DND-41 (cell line): ENCODE data around the gene CTXN1.
A peak's percentile ranks its signal among the peaks of the same experiment; 100 is the strongest.

Experiments
- ATAC-seq: fragments of 200-7000 bp; cut with Tn5 transposase; 3 replicates; pipeline ENCODE4 v1.9.1; 2021; ENCODE audit warnings: low read depth; ENCODE audit not compliant: insufficient read depth
- DNase-seq: peaks from one replicate; pipeline ENCODE4 v3.0.0-alpha.2; 2020
- H2AFZ ChIP-seq: 2 replicates; pipeline ENCODE4 v1.6.0; 2012; ENCODE audit warnings: low read depth, low read length
- H3K27ac ChIP-seq: 2 replicates; pipeline ENCODE4 v1.5.1; 2012; ENCODE audit warnings: low read length, inconsistent platforms
- H3K27me3 ChIP-seq: fragments of 200-600 bp; sonication (generic); 2 replicates; pipeline ENCODE4 v1.6.0; 2012; ENCODE audit warnings: low read length, mild to moderate bottlenecking, inconsistent platforms; ENCODE audit not compliant: insufficient read depth, poor library complexity
- H3K36me3 ChIP-seq: 2 replicates; pipeline ENCODE4 v1.5.1; 2012; ENCODE audit warnings: low read length, inconsistent platforms; ENCODE audit not compliant: insufficient read depth
- H3K4me1 ChIP-seq: 2 replicates; pipeline ENCODE4 v1.5.1; 2012; ENCODE audit warnings: mild to moderate bottlenecking, low read length; ENCODE audit not compliant: insufficient read depth
- H3K4me2 ChIP-seq: 2 replicates; pipeline ENCODE4 v1.6.0; 2012; ENCODE audit warnings: mild to moderate bottlenecking, moderate library complexity, low read length, inconsistent platforms; ENCODE audit not compliant: insufficient read depth
- H3K4me3 ChIP-seq, 2 experiments: fragments of 200-600 bp in 1 of 2; shearing (Covaris generic) in 1 of 2; 2 replicates each; pipeline ENCODE4 v1.5.1; 2012 to 2016; ENCODE audit warnings: inconsistent platforms in 2 of 2, low read length in 2 of 2, mild to moderate bottlenecking in 2 of 2, low read depth in 1 of 2, moderate library complexity in 1 of 2
- H3K79me2 ChIP-seq: 2 replicates; pipeline ENCODE4 v1.6.0; 2012; ENCODE audit warnings: low read length, inconsistent platforms; ENCODE audit not compliant: insufficient read depth
- H3K9ac ChIP-seq: 2 replicates; pipeline ENCODE4 v1.6.0; 2012; ENCODE audit warnings: low read depth, mild to moderate bottlenecking, inconsistent platforms, low read length, moderate library complexity
- H3K9me3 ChIP-seq: 2 replicates; pipeline ENCODE4 v1.5.1; 2012; ENCODE audit warnings: low read length, moderate library complexity, mild to moderate bottlenecking, inconsistent platforms; ENCODE audit not compliant: insufficient read depth, severe bottlenecking
- H4K20me1 ChIP-seq: 2 replicates; pipeline ENCODE4 v1.6.0; 2012; ENCODE audit warnings: low read length; ENCODE audit not compliant: insufficient read depth
- EZH2 ChIP-seq: IDR thresholded peaks from 3 replicates; pipeline ENCODE4 v1.6.1; 2012; ENCODE audit warnings: borderline replicate concordance, low read depth, mild to moderate bottlenecking, moderate library complexity, low read length, inconsistent platforms; ENCODE audit not compliant: severe bottlenecking
- TF ChIP-seq, protein P1 (sequence below): IDR thresholded peaks from 2 replicates; pipeline ENCODE4 v1.5.1; 2012; ENCODE audit warnings: borderline replicate concordance, low read length, moderate library complexity, mild to moderate bottlenecking; ENCODE audit not compliant: poor library complexity, severe bottlenecking; ENCODE audit errors: extremely low read depth

Gene CTXN1

GRCh38 chr19:7905268-7905667 is 20.7 kb downstream of the CTXN1 start:
- Histone ChIP-seq H4K20me1 (peaks cover 55% of the 10 kb centered on the region), H3K9ac (peak overlapping the region; percentile 62), H3K4me2 (peak overlapping the region; percentile 93), H3K79me2 (peaks cover 64% of the 10 kb centered on the region), H3K27ac (peak overlapping the region; percentile 86; the same call in 1 of the 2 replicates), H3K27me3 (no peaks in the 10 kb centered on the region), H3K4me3 (peak overlapping the region in 1 of 2 experiments; percentile 84; a peak in 2 of 4 replicates), H3K4me1 (peaks cover 33% of the 10 kb centered on the region), H2AFZ (no peak overlapping the region), H3K36me3 (peaks cover 48% of the 10 kb centered on the region), H3K9me3 (no peaks in the 10 kb centered on the region)
- TF ChIP-seq, protein P1, sequence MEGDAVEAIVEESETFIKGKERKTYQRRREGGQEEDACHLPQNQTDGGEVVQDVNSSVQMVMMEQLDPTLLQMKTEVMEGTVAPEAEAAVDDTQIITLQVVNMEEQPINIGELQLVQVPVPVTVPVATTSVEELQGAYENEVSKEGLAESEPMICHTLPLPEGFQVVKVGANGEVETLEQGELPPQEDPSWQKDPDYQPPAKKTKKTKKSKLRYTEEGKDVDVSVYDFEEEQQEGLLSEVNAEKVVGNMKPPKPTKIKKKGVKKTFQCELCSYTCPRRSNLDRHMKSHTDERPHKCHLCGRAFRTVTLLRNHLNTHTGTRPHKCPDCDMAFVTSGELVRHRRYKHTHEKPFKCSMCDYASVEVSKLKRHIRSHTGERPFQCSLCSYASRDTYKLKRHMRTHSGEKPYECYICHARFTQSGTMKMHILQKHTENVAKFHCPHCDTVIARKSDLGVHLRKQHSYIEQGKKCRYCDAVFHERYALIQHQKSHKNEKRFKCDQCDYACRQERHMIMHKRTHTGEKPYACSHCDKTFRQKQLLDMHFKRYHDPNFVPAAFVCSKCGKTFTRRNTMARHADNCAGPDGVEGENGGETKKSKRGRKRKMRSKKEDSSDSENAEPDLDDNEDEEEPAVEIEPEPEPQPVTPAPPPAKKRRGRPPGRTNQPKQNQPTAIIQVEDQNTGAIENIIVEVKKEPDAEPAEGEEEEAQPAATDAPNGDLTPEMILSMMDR, result no peak
- TF ChIP-seq EZH2, result no peak
- ATAC-seq (no peak), DNase-seq (no peak)

DNA sequence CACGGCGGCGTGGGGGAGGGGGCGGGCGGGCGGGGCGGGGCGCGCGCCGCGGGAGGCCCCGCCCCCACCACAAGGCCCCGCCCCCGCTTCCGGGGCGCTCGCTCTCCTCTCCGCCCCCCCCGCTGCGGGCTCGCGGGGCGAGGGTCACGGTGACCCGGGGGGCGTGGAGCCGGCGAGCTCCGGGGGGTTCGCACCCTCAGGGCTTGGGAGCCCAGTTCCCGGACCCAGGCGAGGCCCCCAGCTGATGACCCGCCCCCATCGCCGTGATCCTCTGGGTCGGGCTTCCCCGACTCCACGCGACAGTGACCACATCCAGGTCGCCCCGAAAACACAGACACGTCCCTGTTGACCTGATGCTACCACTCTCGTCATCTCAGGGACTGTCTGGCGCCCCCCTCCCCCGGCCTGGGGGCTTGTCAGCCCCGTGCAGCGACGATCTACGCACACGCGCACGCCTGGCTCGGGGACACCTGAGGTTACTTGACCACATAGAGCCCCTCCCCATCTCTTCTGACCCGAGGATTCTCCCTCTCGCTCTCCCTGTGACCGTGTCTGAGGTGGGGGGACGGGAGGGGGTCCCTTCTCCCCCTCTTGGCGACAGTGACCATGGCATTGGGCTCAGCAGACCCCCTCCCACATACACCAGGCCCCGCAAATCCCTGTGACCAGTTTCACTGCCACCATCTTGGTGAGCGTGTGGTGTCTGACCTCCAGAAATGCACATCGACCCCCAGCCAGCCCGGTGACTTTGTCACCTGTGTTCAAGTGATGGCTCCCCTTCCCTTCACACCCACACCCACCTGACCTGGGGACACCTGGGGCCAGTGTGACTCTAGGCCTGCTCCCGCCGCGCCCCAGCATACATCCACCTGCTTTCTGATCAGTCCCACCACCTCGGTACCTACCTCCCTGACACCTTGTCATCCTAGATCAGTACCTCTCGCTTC is 21.6 kb downstream of the CTXN1 start:
- no peak for DNase-seq
- TF ChIP-seq EZH2, result no peak
- TF ChIP-seq, protein P1, result no peak
- Histone ChIP-seq H3K4me2 (peak overlapping the region; percentile 93), H2AFZ (0 out of 2 replicates have a peak overlapping the region, but pooled peaks have one; percentile 62), H3K9ac (peak overlapping the region; percentile 62), H3K79me2 (peaks cover 60% of the 10 kb centered on the region), H3K4me1 (peaks cover 33% of the 10 kb centered on the region), H4K20me1 (peaks cover 48% of the 10 kb centered on the region), H3K9me3 (no peaks in the 10 kb centered on the region), H3K36me3 (peaks cover 39% of the 10 kb centered on the region), H3K27ac (peak overlapping the region; percentile 86), H3K27me3 (no peaks in the 10 kb centered on the region), H3K4me3 (peak overlapping the region; percentile 38 to 84; a peak in 3 of 4 replicates)
- ATAC-seq, result peak; percentile 31

GRCh38 chr19:7903244-7904073 is 22.5 kb downstream of the CTXN1 start, which contains the start of gene MAP2K7:
Gene MAP2K7, plus strand, starts transcription at chr19:7903877. Its CDS starts 68 bp downstream, at chr19:7903945.
- Histone ChIP-seq H4K20me1 (peaks cover 39% of the 10 kb centered on the region), H3K9me3 (no peaks in the 10 kb centered on the region), H2AFZ (peak within 1 kb of the TSS; percentile 89), H3K27me3 (no peaks in the 10 kb centered on the region), H3K4me3 (peak within 1 kb of the TSS; percentile 42 to 84), H3K4me2 (peak within 1 kb of the TSS; percentile 93), H3K9ac (peak within 1 kb of the TSS; percentile 71), H3K27ac (peak within 1 kb of the TSS; percentile 86), H3K79me2 (peaks cover 51% of the 10 kb centered on the region), H3K4me1 (peaks cover 33% of the 10 kb centered on the region), H3K36me3 (peaks cover 32% of the 10 kb centered on the region)
- no peak for TF ChIP-seq EZH2
- TF ChIP-seq, protein P1, result peak; percentile 95
- peak; percentile 84 for ATAC-seq
- DNase-seq, result peak; percentile 100
